Endothelial cell of umbilical vein (primary cell): Measurements from ENCODE around the gene RAB1B. TPM values are rescaled to one million over a fixed set of nuclear protein-coding genes. Genes with fewer than 3 reads are reported as not detected.
A peak's percentile ranks its signal among the peaks of the same experiment; 100 is the strongest.

Experiments
- BruUV-seq: library from RNA; stranded (reverse); fragments of 400-500 nt; replicated peaks from 2 replicates; lab custom pipeline; 2021; lab: Mats Ljungman, UMichigan
- CTCF ChIA-PET: fragments of 300-600, 350-600 bp; sonication (Branson Sonifier 250); formaldehyde crosslinking; loops from one replicate; lab custom pipeline; 2021; ENCODE audit warnings: antibody characterized with exemption, inconsistent platforms; lab: Charles Lee
- POLR2A ChIA-PET: fragments of 300-600, 350-600 bp; sonication (Branson Sonifier 250); formaldehyde crosslinking; loops from one replicate; lab custom pipeline; 2021; ENCODE audit warnings: antibody characterized with exemption, inconsistent platforms; lab: Charles Lee
- DNase-seq: peaks from one replicate; pipeline ENCODE4 v3.0.0-alpha.2; 2011; ENCODE audit warnings: low read depth, low spot score
- FAIRE-seq: peaks from 2 replicates; lab custom pipeline; 2011; peaks lifted over from hg19 to GRCh38; lab: Jason Lieb, UNC
- H2AFZ ChIP-seq: 2 replicates; pipeline ENCODE4 v1.6.0; 2012; ENCODE audit warnings: low read depth, low read length, control low read depth, inconsistent platforms
- H3K27ac ChIP-seq: 2 replicates; pipeline ENCODE4 v1.5.1; 2011; ENCODE audit warnings: low read depth, mild to moderate bottlenecking, control low read depth, low read length, moderate library complexity; ENCODE audit not compliant: insufficient read depth
- H3K27me3 ChIP-seq, 2 experiments: 2 replicates each; pipeline versions ENCODE4 v1.6.0 to v1.6.1; 2011; ENCODE audit warnings: low read length in 2 of 2, mixed read lengths in 1 of 2; ENCODE audit not compliant: control insufficient read depth in 2 of 2, insufficient read depth in 2 of 2
- H3K36me3 ChIP-seq, 2 experiments: 2 replicates in 1 of 2; 3 replicates in 1 of 2; pipeline ENCODE4 v1.5.1; 2011; ENCODE audit warnings: low read length in 2 of 2, mild to moderate bottlenecking in 1 of 2, moderate library complexity in 1 of 2; ENCODE audit not compliant: control insufficient read depth in 2 of 2, insufficient read depth in 2 of 2; ENCODE audit errors: extremely low read depth in 1 of 2
- H3K4me1 ChIP-seq: 3 replicates; pipeline ENCODE4 v1.5.1; 2011; ENCODE audit warnings: mild to moderate bottlenecking, low read length; ENCODE audit not compliant: control insufficient read depth, insufficient read depth; ENCODE audit errors: extremely low read depth
- H3K4me2 ChIP-seq: 2 replicates; pipeline ENCODE4 v1.6.1; 2011; ENCODE audit warnings: low read length, control low read depth, mixed read lengths; ENCODE audit not compliant: insufficient read depth
- H3K4me3 ChIP-seq, 3 experiments: fragments of 200-600 bp in 1 of 3; sonication (generic), shearing (Covaris generic) in 1 of 3; replicated peaks in 1 of 3; 2 replicates each; pipeline ENCODE4 v1.5.1; 2011 to 2016; ENCODE audit warnings: control low read depth in 3 of 3, low read length in 3 of 3, mild to moderate bottlenecking in 2 of 3, inconsistent platforms in 1 of 3, low read depth in 1 of 3, moderate library complexity in 1 of 3; ENCODE audit not compliant: insufficient read depth in 1 of 3
- H3K79me2 ChIP-seq: 2 replicates; pipeline ENCODE4 v1.6.0; 2012; ENCODE audit warnings: low read length, inconsistent platforms; ENCODE audit not compliant: control insufficient read depth, insufficient read depth
- H3K9ac ChIP-seq: replicated peaks from 2 replicates; pipeline ENCODE3; 2011; ENCODE audit warnings: low read length, control low read depth; ENCODE audit not compliant: insufficient read depth; ENCODE audit errors: extremely low read depth
- H3K9me1 ChIP-seq: replicated peaks from 3 replicates; pipeline ENCODE4 v1.6.0; 2011; ENCODE audit warnings: mild to moderate bottlenecking, low read length; ENCODE audit not compliant: control insufficient read depth, insufficient read depth; ENCODE audit errors: extremely low read depth
- H3K9me3 ChIP-seq: replicated peaks from 2 replicates; pipeline ENCODE4 v1.5.1; 2012; ENCODE audit warnings: low read length, inconsistent platforms; ENCODE audit not compliant: control insufficient read depth, insufficient read depth
- H4K20me1 ChIP-seq: replicated peaks from 2 replicates; pipeline ENCODE3; 2011; ENCODE audit warnings: mild to moderate bottlenecking, low read length; ENCODE audit not compliant: control insufficient read depth, insufficient read depth; ENCODE audit errors: extremely low read depth
- CTCF ChIP-seq, 2 donors: IDR thresholded peaks; 1 replicate in 1 of 2; 2 replicates in 1 of 2; pipeline ENCODE4 v1.5.1; 2011; ENCODE audit warnings: low read length in 2 of 2, mild to moderate bottlenecking in 2 of 2, moderate library complexity in 2 of 2, control low read depth in 1 of 2, inconsistent platforms in 1 of 2, low read depth in 1 of 2; ENCODE audit not compliant: insufficient read depth in 1 of 2; ENCODE audit errors: extremely low read depth in 1 of 2
- EZH2 ChIP-seq: IDR thresholded peaks from 2 replicates; pipeline ENCODE4 v1.6.1; 2012; ENCODE audit warnings: borderline replicate concordance, low read depth, mild to moderate bottlenecking, moderate library complexity, low read length, inconsistent platforms; ENCODE audit not compliant: severe bottlenecking
- JUN ChIP-seq: IDR thresholded peaks from 2 replicates; pipeline ENCODE4 v1.6.1; 2011; ENCODE audit warnings: borderline replicate concordance, low read depth; ENCODE audit not compliant: insufficient read length, insufficient read depth
- MAX ChIP-seq: IDR thresholded peaks from 2 replicates; pipeline ENCODE4 v1.6.1; 2011; ENCODE audit not compliant: insufficient read depth, insufficient read length
- dilution Hi-C: fragments of 300-500 bp; cut with MboI; formaldehyde crosslinking; loops from one replicate; pipeline ENCODE4 v1.15.0; 2019; ENCODE audit warnings: low sequenced_read_pairs; ENCODE audit not compliant: extremely low pct_ligation_motif_present
- intact Hi-C: fragments of 100-400 bp; cut with micrococcal nuclease; formaldehyde crosslinking; loops from one replicate; pipeline ENCODE4 v1.10.0; 2022
- polyA plus RNA-seq, 4 experiments: library from polyadenylated mRNA; depleted of rRNA in 3 of 4; stranded (reverse) in 3 of 4; unstranded in 1 of 4; fragments of >200 nt; gene quantifications; 2 replicates each; pipeline versions ENCODE4 v1.2.1 to v1.2.3, GENCODE V29; 2011 to 2012; ENCODE audit warnings: missing spikeins in 1 of 4
- total RNA-seq: library from RNA; stranded (reverse); gene quantifications from 2 replicates; pipeline ENCODE4 v1.2.3, GENCODE V29; 2021

RAB1B gene
- total and polyA plus RNA-seq, 2 donors (not counting 3 experiments of a cell fraction or from before 2014, with no cell fraction given), result 171 to 383 TPM

GRCh38 chr11:66264914-66265313 lies 3.5 kb upstream of the RAB1B start:
- Histone ChIP-seq H3K4me2 (no peak overlapping the region), H3K9me1 (no peaks in the 10 kb centered on the region), H4K20me1 (no peaks in the 10 kb centered on the region), H3K4me1 (peaks cover 11% of the 10 kb centered on the region), H3K27me3 (no peaks in the 10 kb centered on the region), H3K27ac (no peak overlapping the region), H2AFZ (no peak overlapping the region), H3K9ac (no peak overlapping the region), H3K4me3 (no peak overlapping the region), H3K9me3 (no peaks in the 10 kb centered on the region), H3K36me3 (peaks cover 0 to 38% of the 10 kb centered on the region in 2 experiments), H3K79me2 (peaks cover 12% of the 10 kb centered on the region)
- FAIRE-seq (no peak), DNase-seq (no peak)
- POLR2A ChIA-PET, result no interaction called here
- no TSS peak for BruUV-seq
- dilution Hi-C loops, result no loop called here
- intact Hi-C loops, result no loop called here
- TF ChIP-seq CTCF (IDR thresholded peaks at IDR 0.05; ENCODE audit: extremely low read depth in 1 of 2, insufficient read depth in 1 of 2, low read depth in 1 of 2, low read length in 2 of 2), result peak; percentile 38 to 43
- no peak for TF ChIP-seq MAX
- no peak for TF ChIP-seq EZH2
- no peak for TF ChIP-seq JUN
- CTCF ChIA-PET, result no interaction called here
